Body of pancreas (tissue), 4 donors: ENCODE measurements around the gene MFSD11. TPM values are rescaled to one million over a fixed set of nuclear protein-coding genes. Genes with fewer than 3 reads are reported as not detected.
A peak's percentile ranks its signal among the peaks of the same experiment; 100 is the strongest.
"Not testable (repeated sequence)": the region's sequence is repeated elsewhere in the genome, so short reads cannot be mapped to it uniquely, and the experiment has no call there.

Experiments used
- ATAC-seq: fragments of 150-250 bp; one replicate; pipeline ENCODE4 v1.9.1; 2016
- DNase-seq, 4 donors: peaks; one replicate each; pipeline ENCODE4 v3.0.0-alpha.2; 2019
- H3K27ac ChIP-seq, 4 donors: fragments of 200-600 bp; sonication (generic); 1 replicate in 3 of 4; 2 replicates in 1 of 4; pipeline versions ENCODE4 v1.5.1 to v1.6.1; 2016 to 2019; ENCODE audit warnings: mild to moderate bottlenecking in 1 of 4, mixed read lengths in 1 of 4, moderate library complexity in 1 of 4
- H3K27me3 ChIP-seq, 2 donors: fragments of 200-600 bp; sonication (generic); one replicate each; pipeline ENCODE4 v1.6.0; 2016; ENCODE audit warnings: mild to moderate bottlenecking in 1 of 2
- H3K36me3 ChIP-seq, 2 donors: fragments of 200-600 bp; sonication (generic); replicated peaks in 1 of 2; 2 replicates each; pipeline ENCODE4 v1.5.1; 2016; ENCODE audit warnings: low read depth in 2 of 2; ENCODE audit not compliant: insufficient read depth in 1 of 2
- H3K4me1 ChIP-seq: fragments of 200-600 bp; sonication (generic); one replicate; pipeline ENCODE4 v1.6.0; 2016
- H3K4me3 ChIP-seq, 2 donors: fragments of 200-600 bp; sonication (generic); 1 replicate in 1 of 2; 2 replicates in 1 of 2; pipeline ENCODE4 v1.5.1; 2016 to 2019
- H3K9me3 ChIP-seq, 3 donors: fragments of 200-600 bp; sonication (generic); 1 replicate in 2 of 3; 2 replicates in 1 of 3; pipeline ENCODE4 v1.5.1; 2016
- CTCF ChIP-seq, 7 experiments: fragments of 450-650 bp in 4 of 7; fragments of 200-600 bp in 3 of 7; sonication (generic) in 3 of 7; IDR thresholded peaks; one replicate each; pipeline ENCODE4 v1.5.1; 2016 to 2019; ENCODE audit warnings: antibody characterized with exemption in 7 of 7
- POLR2A ChIP-seq, 3 donors: fragments of 450-650 bp; IDR thresholded peaks; one replicate each; pipeline ENCODE4 v1.6.1; 2016; ENCODE audit warnings: antibody characterized with exemption in 3 of 3, mild to moderate bottlenecking in 2 of 3
- WGBS, 2 donors: methylation state at CpG; one replicate each; pipeline ENCODE4 v1.1.5; 2017; 5-methylcytosine and 5-hydroxymethylcytosine counted together
- intact Hi-C: fragments of 100-400 bp; cut with DNase I; formaldehyde crosslinking; loops from one replicate; pipeline ENCODE4 v1.15.1; 2023
- total RNA-seq, 2 donors: library from RNA; depleted of rRNA; stranded (reverse); fragments of >200 nt; gene quantifications; one replicate each; pipeline ENCODE4 v1.1.0, GENCODE V29; 2016

Gene MFSD11
- total RNA-seq, 2 donors from 2014 or later, result 7.6 to 16.6 TPM

- no peak for TF ChIP-seq POLR2A (IDR thresholded peaks at IDR 0.05)
- Histone ChIP-seq H3K27me3 (no peaks in the 10 kb centered on the region), H3K36me3 (no peaks in the 10 kb centered on the region), H3K4me1 (no peaks in the 10 kb centered on the region), H3K9me3 (no peaks in the 10 kb centered on the region), H3K27ac (no peak overlapping the region), H3K4me3 (no peak overlapping the region)
- ATAC-seq, result no peak
- no peak for DNase-seq
- intact Hi-C loops, result no loop called here
- WGBS, 2 donors, result 75 to 81% methylated on average over 3 to 4 of the region's 4 CpGs
These were observed 73.0 kb downstream of the MFSD11 start for GRCh38 chr17:76810956-76811355.

- Histone ChIP-seq H3K4me1 (no peaks in the 10 kb centered on the region), H3K36me3 (no peaks in the 10 kb centered on the region), H3K9me3 (no peaks in the 10 kb centered on the region), H3K27ac (no peak overlapping the region), H3K27me3 (no peaks in the 10 kb centered on the region), H3K4me3 (no peak overlapping the region)
- ATAC-seq (no peak), DNase-seq (no peak)
- WGBS, 2 donors, result 52 to 74% methylated on average over 5 of the region's 5 CpGs
- TF ChIP-seq POLR2A (IDR thresholded peaks at IDR 0.05), result no peak
- no peak for TF ChIP-seq CTCF (IDR thresholded peaks at IDR 0.05)
- intact Hi-C loops, result no loop called here
These were observed 73.9 kb downstream of the MFSD11 start for GRCh38 chr17:76811834-76812233.

- intact Hi-C loops, result no loop called here
- H3K4me3 ChIP-seq, result no peak overlapping the region
- no peaks in the 10 kb centered on the region for H3K9me3 ChIP-seq
- 14 to 58% methylated on average over 1 to 4 of the region's 4 CpGs for WGBS, 2 donors
- DNase-seq (no peak), ATAC-seq (no peak)
- no peaks in the 10 kb centered on the region for H3K4me1 ChIP-seq
- no peak for TF ChIP-seq POLR2A (IDR thresholded peaks at IDR 0.05)
- TF ChIP-seq CTCF (IDR thresholded peaks at IDR 0.05), result no peak
- H3K27me3 ChIP-seq, result no peaks in the 10 kb centered on the region
- H3K36me3 ChIP-seq, result no peaks in the 10 kb centered on the region
- no peak overlapping the region for H3K27ac ChIP-seq
These were observed 74.3 kb downstream of the MFSD11 start for GRCh38 chr17:76812263-76812662.

- no peaks in the 10 kb centered on the region for H3K9me3 ChIP-seq
- H3K4me3 ChIP-seq, result no peak overlapping the region
- no peaks in the 10 kb centered on the region for H3K27me3 ChIP-seq
- H3K36me3 ChIP-seq, result no peaks in the 10 kb centered on the region
- intact Hi-C loops, result no loop called here
- no peak for ATAC-seq
- TF ChIP-seq CTCF (IDR thresholded peaks at IDR 0.05) (no peak), POLR2A (IDR thresholded peaks at IDR 0.05) (no peak)
- no peak overlapping the region for H3K27ac ChIP-seq
- DNase-seq, result no peak
- 50 to 61% methylated on average over 4 of the region's 4 CpGs for WGBS, 2 donors
- no peaks in the 10 kb centered on the region for H3K4me1 ChIP-seq
These were observed 75.0 kb downstream of the MFSD11 start for GRCh38 chr17:76812968-76813367.

GRCh38 chr17:76815907-76816589, 78.1 kb downstream of the MFSD11 start:
- H3K36me3 ChIP-seq, DNase-seq, H3K4me1 ChIP-seq, ATAC-seq, H3K9me3 ChIP-seq, H3K4me3 ChIP-seq, intact Hi-C loops, H3K27ac ChIP-seq, H3K27me3 ChIP-seq: not testable (repeated sequence)
- WGBS, 2 donors, result 61 to 66% methylated on average over 9 of the region's 9 CpGs

GRCh38 chr17:76816590-76817135, 78.7 kb downstream of the MFSD11 start:
- ATAC-seq (no peak), DNase-seq (peak in 3 of 4 donors; percentile 15 to 29 (median 17))
- Histone ChIP-seq H3K27me3 (no peaks in the 10 kb centered on the region), H3K36me3 (no peaks in the 10 kb centered on the region), H3K4me1 (no peaks in the 10 kb centered on the region), H3K27ac (no peak overlapping the region), H3K9me3 (no peaks in the 10 kb centered on the region), H3K4me3 (no peak overlapping the region)
- intact Hi-C loops, result no loop called here
- 7 to 9% methylated on average over 4 to 8 of the region's 8 CpGs for WGBS, 2 donors
- TF ChIP-seq CTCF (IDR thresholded peaks at IDR 0.05), result peak in 5 of 7 experiments; percentile 9 to 27 (median 21)
- TF ChIP-seq POLR2A (IDR thresholded peaks at IDR 0.05), result no peak
